ACC112 (cell line): ENCODE results near the gene SYNM.
"Not testable (repeated sequence)": the region's sequence is repeated elsewhere in the genome, so short reads cannot be mapped to it uniquely, and the experiment has no call there.

ENCODE experiments used
- H2AFZ ChIP-seq: fragments of 200-600 bp; sonication (generic); one replicate; pipeline ENCODE4 v1.6.0; 2017; ENCODE audit warnings: antibody characterized with exemption, low read length; ENCODE audit not compliant: unreplicated experiment
- H3K27ac ChIP-seq: fragments of 200-600 bp; sonication (generic); 2 replicates; pipeline ENCODE4 v1.5.1; 2014; ENCODE audit warnings: low read depth, mild to moderate bottlenecking, antibody characterized with exemption, low read length, moderate library complexity
- H3K27me3 ChIP-seq: fragments of 200-600 bp; sonication (generic); 2 replicates; pipeline ENCODE4 v1.6.1; 2014; ENCODE audit warnings: mild to moderate bottlenecking, antibody characterized with exemption, low read length, moderate library complexity, mixed read lengths; ENCODE audit not compliant: insufficient read depth
- H3K36me3 ChIP-seq: fragments of 200-600 bp; sonication (generic); 2 replicates; pipeline ENCODE4 v1.6.1; 2016; ENCODE audit warnings: mild to moderate bottlenecking, antibody characterized with exemption, low read length, moderate library complexity, mixed read lengths; ENCODE audit not compliant: insufficient read depth
- H3K4me1 ChIP-seq: fragments of 200-600 bp; sonication (generic); one replicate; pipeline ENCODE4 v1.6.1; 2016; ENCODE audit warnings: low read length, mixed read lengths; ENCODE audit not compliant: insufficient read depth, unreplicated experiment, control insufficient read depth
- H3K4me3 ChIP-seq: fragments of 200-600 bp; sonication (generic); 2 replicates; pipeline ENCODE4 v1.5.1; 2014; ENCODE audit warnings: mild to moderate bottlenecking, low read depth, low read length
- H3K79me2 ChIP-seq: fragments of 200-600 bp; sonication (generic); one replicate; pipeline ENCODE4 v1.6.0; 2016; ENCODE audit warnings: low read length; ENCODE audit not compliant: control insufficient read depth, unreplicated experiment, insufficient read depth

Gene SYNM

DNA sequence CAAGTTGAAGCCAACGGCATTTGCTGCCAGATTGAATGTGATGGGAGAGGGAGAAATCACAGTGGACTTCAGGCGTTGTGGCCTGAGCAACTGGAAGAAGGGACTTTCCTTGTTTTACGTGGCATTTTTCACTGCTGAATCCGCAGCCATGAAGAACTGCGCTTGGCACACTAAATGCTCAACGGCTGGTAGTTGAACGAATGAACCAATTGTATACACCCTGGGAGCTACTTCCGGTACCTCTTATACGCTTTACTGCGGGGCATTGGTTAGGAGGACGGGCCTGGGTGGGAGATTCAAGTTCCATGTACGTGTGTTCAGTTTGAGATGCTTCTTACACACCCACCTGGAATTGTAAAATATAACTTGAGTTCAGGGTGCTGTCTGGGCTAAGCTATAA lies 5.2 kb downstream of the SYNM start:
- Histone ChIP-seq H3K27ac (no peak overlapping the region), H3K4me3 (no peak overlapping the region), H3K79me2 (no peaks in the 10 kb centered on the region), H2AFZ (no peak overlapping the region), H3K4me1 (no peaks in the 10 kb centered on the region), H3K27me3 (no peaks in the 10 kb centered on the region; the same call in 1 of the 2 replicates), H3K36me3 (no peaks in the 10 kb centered on the region)

GRCh38 chr15:99110581-99111320 lies 5.9 kb downstream of the SYNM start:
- Histone ChIP-seq H3K36me3 (no peaks in the 10 kb centered on the region), H3K4me3 (no peak overlapping the region), H2AFZ (no peak overlapping the region), H3K79me2 (no peaks in the 10 kb centered on the region), H3K27me3 (no peaks in the 10 kb centered on the region; the same call in 1 of the 2 replicates), H3K27ac (no peak overlapping the region), H3K4me1 (no peaks in the 10 kb centered on the region)

- H2AFZ ChIP-seq, H3K27me3 ChIP-seq, H3K27ac ChIP-seq, H3K4me1 ChIP-seq, H3K79me2 ChIP-seq, H3K36me3 ChIP-seq, H3K4me3 ChIP-seq: not testable (repeated sequence)
These were observed 6.8 kb downstream of the SYNM start for GRCh38 chr15:99111641-99112040.

DNA sequence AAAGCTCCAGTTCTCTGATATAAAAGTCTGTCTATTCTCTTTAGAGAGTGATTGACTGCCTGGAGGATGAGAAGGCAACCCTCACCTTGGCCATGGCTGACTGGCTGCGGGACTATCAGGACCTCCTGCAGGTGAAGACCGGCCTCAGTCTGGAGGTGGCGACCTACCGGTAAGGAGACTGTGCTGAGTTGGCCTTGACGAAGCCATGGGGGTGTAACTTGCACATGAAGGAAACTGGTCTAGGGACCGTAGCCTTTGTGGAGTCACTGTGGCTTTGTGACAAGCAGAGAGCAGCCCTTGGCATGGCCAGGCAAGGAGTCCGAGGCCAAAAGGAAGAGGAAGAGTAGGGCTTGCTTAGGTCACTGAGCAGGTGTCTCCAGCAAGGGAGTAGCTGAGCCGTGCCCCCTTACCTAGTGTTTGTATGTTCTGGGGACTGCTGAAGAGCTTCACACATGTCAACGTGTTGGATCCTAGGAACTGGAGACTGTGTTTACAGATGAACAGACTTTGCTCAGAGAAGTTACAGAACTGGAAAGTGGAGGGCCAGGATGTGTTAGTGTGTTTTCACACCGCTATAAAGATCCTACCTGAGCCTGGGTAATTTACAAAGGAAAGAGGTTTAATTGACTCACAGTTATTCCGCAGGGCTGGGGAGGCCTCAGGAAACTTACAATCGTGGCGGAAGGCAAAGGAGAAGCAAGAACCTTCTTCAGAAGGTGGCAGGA lies 8.8 kb downstream of the SYNM start:
- Histone ChIP-seq H3K27ac (no peak overlapping the region), H3K4me3 (no peak overlapping the region), H3K79me2 (no peaks in the 10 kb centered on the region), H2AFZ (no peak overlapping the region), H3K27me3 (no peaks in the 10 kb centered on the region), H3K4me1 (no peaks in the 10 kb centered on the region), H3K36me3 (no peaks in the 10 kb centered on the region)

DNA sequence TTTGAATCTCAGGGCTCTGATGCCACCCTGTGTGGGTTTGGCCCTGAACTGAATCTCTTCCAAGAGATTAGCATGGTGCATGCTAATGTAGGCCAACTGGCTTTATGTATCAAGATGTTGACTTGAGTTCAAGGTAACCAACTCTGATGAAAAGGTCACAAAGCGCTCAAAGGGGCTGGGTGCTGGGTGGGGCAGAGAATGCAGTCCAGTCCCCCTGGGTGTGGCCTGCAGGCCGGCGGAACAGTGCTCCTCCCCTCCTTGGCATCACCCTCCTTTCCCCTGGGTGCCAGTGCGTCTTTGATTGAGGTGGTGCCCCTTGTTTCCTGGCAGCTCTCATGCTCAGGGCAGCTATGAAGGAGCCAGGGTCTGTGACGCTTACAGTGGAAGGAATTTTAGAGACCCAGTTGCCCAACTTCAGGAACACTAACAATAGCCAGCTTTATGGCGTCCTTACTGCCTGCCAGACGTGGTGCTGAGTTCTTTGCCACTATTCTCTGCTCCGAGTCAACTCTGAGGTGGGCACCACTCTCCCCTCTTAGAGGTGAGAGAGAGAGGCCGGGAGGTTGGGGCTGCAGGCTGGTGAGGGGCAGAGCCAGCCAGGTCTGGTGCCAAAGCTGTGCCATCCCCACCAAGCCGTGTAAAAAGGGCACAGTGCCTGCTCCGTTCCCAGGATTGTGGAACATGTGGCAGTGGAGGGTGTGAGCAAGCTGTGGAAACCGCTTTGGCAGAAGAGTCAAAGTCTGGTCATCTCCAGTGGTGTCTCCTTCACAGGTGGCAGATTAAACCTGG lies 9.8 kb downstream of the SYNM start:
- Histone ChIP-seq H3K4me1 (no peaks in the 10 kb centered on the region), H3K36me3 (no peaks in the 10 kb centered on the region), H3K27me3 (no peaks in the 10 kb centered on the region), H2AFZ (no peak overlapping the region), H3K4me3 (no peak overlapping the region), H3K27ac (no peak overlapping the region), H3K79me2 (no peaks in the 10 kb centered on the region)

- Histone ChIP-seq H3K36me3 (no peaks in the 10 kb centered on the region), H3K27me3 (no peaks in the 10 kb centered on the region), H3K27ac (no peak overlapping the region), H2AFZ (no peak overlapping the region), H3K4me1 (no peaks in the 10 kb centered on the region), H3K79me2 (no peaks in the 10 kb centered on the region), H3K4me3 (no peak overlapping the region)
These were observed 10.7 kb downstream of the SYNM start for GRCh38 chr15:99115300-99116215.

- no peaks in the 10 kb centered on the region for H3K36me3 ChIP-seq
- H3K27me3 ChIP-seq: no peaks in the 10 kb centered on the region
- H3K4me3 ChIP-seq: no peak overlapping the region
- H3K4me1 ChIP-seq: no peaks in the 10 kb centered on the region
- H2AFZ ChIP-seq: no peak overlapping the region
- no peaks in the 10 kb centered on the region for H3K79me2 ChIP-seq
- no peak overlapping the region for H3K27ac ChIP-seq
These were observed 12.2 kb downstream of the SYNM start for GRCh38 chr15:99117111-99117510.

GRCh38 chr15:99117563-99118257 lies 12.8 kb downstream of the SYNM start:
- Histone ChIP-seq H3K27me3 (no peaks in the 10 kb centered on the region), H2AFZ (no peak overlapping the region), H3K36me3 (no peaks in the 10 kb centered on the region), H3K4me3 (no peak overlapping the region), H3K79me2 (no peaks in the 10 kb centered on the region), H3K4me1 (no peaks in the 10 kb centered on the region), H3K27ac (no peak overlapping the region)

DNA sequence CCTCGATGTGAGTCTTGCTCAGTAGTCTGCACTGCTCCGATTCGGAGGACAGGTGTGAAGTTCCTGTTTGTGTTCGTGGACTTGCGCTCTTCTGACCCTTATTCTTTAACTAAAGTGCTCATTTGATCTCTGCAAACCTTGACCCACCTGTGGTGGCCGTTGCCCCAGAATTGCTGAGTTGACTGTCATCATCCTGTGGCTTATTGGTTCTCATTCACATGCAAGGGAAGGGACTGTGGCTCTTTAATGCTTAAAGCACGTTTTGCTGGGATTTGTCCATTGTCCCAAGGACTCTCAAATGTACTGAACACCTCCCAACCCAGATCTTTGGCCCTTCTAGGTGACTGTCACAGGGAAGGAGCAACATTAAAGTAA lies 13.4 kb downstream of the SYNM start:
- H3K36me3 ChIP-seq: no peaks in the 10 kb centered on the region
- no peak overlapping the region for H3K4me3 ChIP-seq
- peaks cover 5% of the 10 kb centered on the region for H3K4me1 ChIP-seq
- no peaks in the 10 kb centered on the region for H3K27me3 ChIP-seq
- no peaks in the 10 kb centered on the region for H3K79me2 ChIP-seq
- H2AFZ ChIP-seq: no peak overlapping the region
- H3K27ac ChIP-seq: no peak overlapping the region
